Endothelial cell (in vitro differentiated cells): Measurements from ENCODE around the gene RAP2C. TPM values are rescaled to one million over a fixed set of nuclear protein-coding genes. Genes with fewer than 3 reads are reported as not detected.

Experiments used
- DNase-seq: peaks from one replicate; pipeline ENCODE4 v3.0.0; 2021; ENCODE audit warnings: low spot score
- H3K27ac Mint-ChIP-seq: one replicate; pipeline ENCODE4 v1.8.0; 2021; ENCODE audit warnings: mixed read lengths, inconsistent platforms; ENCODE audit not compliant: unreplicated experiment
- H3K27me3 Mint-ChIP-seq: one replicate; pipeline ENCODE4 v1.8.0; 2021; ENCODE audit warnings: mild to moderate bottlenecking, moderate library complexity, mixed read lengths, inconsistent platforms; ENCODE audit not compliant: unreplicated experiment
- H3K36me3 Mint-ChIP-seq: one replicate; pipeline ENCODE4 v1.8.0; 2021; ENCODE audit warnings: mild to moderate bottlenecking, low read depth, mixed read lengths, inconsistent platforms; ENCODE audit not compliant: unreplicated experiment
- H3K4me1 Mint-ChIP-seq: one replicate; pipeline ENCODE4 v1.8.0; 2021; ENCODE audit warnings: mild to moderate bottlenecking, mixed read lengths, inconsistent platforms; ENCODE audit not compliant: unreplicated experiment
- H3K4me3 Mint-ChIP-seq: one replicate; pipeline ENCODE4 v1.8.0; 2021; ENCODE audit warnings: mild to moderate bottlenecking, mixed read lengths, inconsistent platforms; ENCODE audit not compliant: unreplicated experiment
- H3K9me3 Mint-ChIP-seq: one replicate; pipeline ENCODE4 v1.8.0; 2021; ENCODE audit warnings: mixed read lengths, inconsistent platforms; ENCODE audit not compliant: unreplicated experiment
- total RNA-seq: library from RNA; stranded (reverse); fragmentation: NEBNext Ultra II Directional; extraction: Animal tissue kit (Norgen Biotek cat#: 25700); gene quantifications from one replicate; pipeline ENCODE4 v1.2.1, GENCODE V29; 2021; ENCODE audit not compliant: unreplicated experiment
- TF ChIP-seq, protein P1 (sequence below): fragments of 200-600 bp; sonication (generic); IDR thresholded peaks from one replicate; pipeline ENCODE4 v1.5.0; 2021; ENCODE audit warnings: antibody characterized with exemption; ENCODE audit not compliant: unreplicated experiment

The RAP2C gene
- total RNA-seq, 1 donor from 2014 or later, result 50.0 TPM

- H3K27ac Mint-ChIP-seq, result no peak overlapping the region
- TF ChIP-seq, protein P1, sequence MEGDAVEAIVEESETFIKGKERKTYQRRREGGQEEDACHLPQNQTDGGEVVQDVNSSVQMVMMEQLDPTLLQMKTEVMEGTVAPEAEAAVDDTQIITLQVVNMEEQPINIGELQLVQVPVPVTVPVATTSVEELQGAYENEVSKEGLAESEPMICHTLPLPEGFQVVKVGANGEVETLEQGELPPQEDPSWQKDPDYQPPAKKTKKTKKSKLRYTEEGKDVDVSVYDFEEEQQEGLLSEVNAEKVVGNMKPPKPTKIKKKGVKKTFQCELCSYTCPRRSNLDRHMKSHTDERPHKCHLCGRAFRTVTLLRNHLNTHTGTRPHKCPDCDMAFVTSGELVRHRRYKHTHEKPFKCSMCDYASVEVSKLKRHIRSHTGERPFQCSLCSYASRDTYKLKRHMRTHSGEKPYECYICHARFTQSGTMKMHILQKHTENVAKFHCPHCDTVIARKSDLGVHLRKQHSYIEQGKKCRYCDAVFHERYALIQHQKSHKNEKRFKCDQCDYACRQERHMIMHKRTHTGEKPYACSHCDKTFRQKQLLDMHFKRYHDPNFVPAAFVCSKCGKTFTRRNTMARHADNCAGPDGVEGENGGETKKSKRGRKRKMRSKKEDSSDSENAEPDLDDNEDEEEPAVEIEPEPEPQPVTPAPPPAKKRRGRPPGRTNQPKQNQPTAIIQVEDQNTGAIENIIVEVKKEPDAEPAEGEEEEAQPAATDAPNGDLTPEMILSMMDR, result no peak
Observed at GRCh38 chrX:132173647-132174046, 45.6 kb downstream of the RAP2C start.

DNA sequence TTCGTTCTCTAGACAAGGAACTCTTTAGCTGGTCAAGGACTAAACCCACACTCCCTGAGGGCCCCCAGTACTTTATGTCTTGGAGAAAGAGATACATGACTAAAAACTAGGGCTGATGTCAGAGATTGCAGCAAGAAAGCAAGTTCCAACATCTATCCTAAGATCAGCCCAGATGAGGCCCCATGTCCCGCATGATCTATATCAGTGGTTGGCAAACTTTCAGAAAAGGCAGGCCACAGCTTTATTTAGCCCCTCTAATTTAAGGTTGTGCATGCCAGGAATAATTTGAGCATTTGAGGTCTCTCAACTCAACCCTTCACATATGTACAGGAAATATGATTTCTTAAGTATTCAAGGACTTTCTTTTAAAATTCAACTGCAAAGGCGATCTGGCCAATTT lies 47.4 kb downstream of the RAP2C start:
- Mint-ChIP-seq H3K27ac (no peak overlapping the region), H3K36me3 (no peaks in the 10 kb centered on the region), H3K4me3 (no peak overlapping the region), H3K9me3 (no peaks in the 10 kb centered on the region), H3K27me3 (no peaks in the 10 kb centered on the region), H3K4me1 (no peaks in the 10 kb centered on the region)
- DNase-seq, result no peak
- TF ChIP-seq, protein P1, result no peak

More at GRCh38 chrX:132173647-132174046, 45.6 kb downstream of the RAP2C start:
- Mint-ChIP-seq H3K27me3 (no peaks in the 10 kb centered on the region), H3K9me3 (no peaks in the 10 kb centered on the region), H3K4me3 (no peak overlapping the region), H3K36me3 (no peaks in the 10 kb centered on the region), H3K4me1 (no peaks in the 10 kb centered on the region)
- no peak for DNase-seq

DNA sequence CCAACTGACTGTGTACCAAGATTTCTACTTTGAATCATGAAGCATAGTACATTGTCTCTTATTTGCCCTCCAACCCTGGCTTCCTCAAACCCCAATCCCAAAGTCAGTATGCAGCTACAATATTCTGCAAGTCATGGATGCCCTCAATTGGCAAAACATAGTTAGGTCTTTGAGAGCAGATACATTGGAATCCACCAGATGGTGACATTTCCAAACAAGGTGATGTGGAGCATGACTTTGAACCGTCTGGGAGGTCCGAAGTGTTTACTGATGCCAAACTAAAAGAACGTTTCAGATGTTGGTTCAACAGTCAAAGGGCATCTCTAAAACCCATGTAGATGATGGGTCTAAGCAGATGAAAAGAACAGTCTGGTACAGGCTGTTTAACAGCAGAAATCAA lies 47.8 kb downstream of the RAP2C start:
- no peak overlapping the region for H3K27ac Mint-ChIP-seq
- H3K4me1 Mint-ChIP-seq, result no peaks in the 10 kb centered on the region
- H3K27me3 Mint-ChIP-seq, result no peaks in the 10 kb centered on the region
- H3K9me3 Mint-ChIP-seq, result no peaks in the 10 kb centered on the region
- no peaks in the 10 kb centered on the region for H3K36me3 Mint-ChIP-seq
- TF ChIP-seq, protein P1, result no peak
- H3K4me3 Mint-ChIP-seq, result no peak overlapping the region
- DNase-seq, result no peak

DNA sequence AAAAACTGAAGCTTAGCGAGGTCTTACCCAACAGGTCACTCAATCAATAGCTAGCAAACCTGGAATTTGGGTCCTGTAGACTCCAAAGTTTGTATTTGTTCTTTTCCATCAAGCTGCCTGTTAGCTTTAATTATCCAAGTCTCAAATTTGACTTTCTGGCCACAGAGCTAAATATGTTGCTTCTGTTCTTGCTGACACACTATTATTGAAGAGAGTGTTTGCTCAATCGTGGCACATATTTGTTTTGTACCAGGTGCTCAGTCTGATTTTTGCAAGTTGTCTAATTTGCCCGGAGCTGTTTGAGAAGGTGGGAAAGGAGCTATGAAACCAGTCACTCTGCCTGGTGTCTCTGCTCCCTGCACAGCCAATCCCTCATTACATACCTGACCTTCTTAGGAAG lies 49.7 kb downstream of the RAP2C start:
- Mint-ChIP-seq H3K27me3 (no peaks in the 10 kb centered on the region), H3K4me3 (no peak overlapping the region), H3K36me3 (no peaks in the 10 kb centered on the region), H3K27ac (no peak overlapping the region), H3K4me1 (no peaks in the 10 kb centered on the region), H3K9me3 (no peaks in the 10 kb centered on the region)
- DNase-seq, result no peak
- TF ChIP-seq, protein P1, result no peak

DNA sequence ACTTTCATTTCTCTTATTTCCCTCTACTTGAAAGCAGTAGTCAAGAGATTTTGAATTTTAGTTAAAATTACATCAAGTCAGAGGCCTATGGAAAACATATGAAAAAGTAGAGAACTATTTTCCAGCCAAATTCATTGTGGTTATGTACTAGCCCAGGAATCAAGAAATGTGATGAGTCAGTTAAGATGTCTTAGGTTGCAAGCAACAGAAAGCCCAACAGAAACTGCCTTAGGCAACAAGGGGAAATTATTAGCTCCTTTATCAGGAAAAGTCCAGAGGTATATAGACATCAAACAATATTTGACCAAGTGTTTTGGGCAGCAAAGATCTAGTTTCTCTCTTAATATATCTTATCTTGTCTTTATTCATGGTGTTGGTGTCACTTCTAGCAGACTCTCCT lies 53.6 kb downstream of the RAP2C start:
- H3K4me1 Mint-ChIP-seq, result no peaks in the 10 kb centered on the region
- no peaks in the 10 kb centered on the region for H3K36me3 Mint-ChIP-seq
- no peak for DNase-seq

More for the DNA sequence above, 53.6 kb downstream of the RAP2C start:
- H3K9me3 Mint-ChIP-seq, result peaks cover 7% of the 10 kb centered on the region
- H3K4me3 Mint-ChIP-seq, result no peak overlapping the region
- peaks cover 1% of the 10 kb centered on the region for H3K27me3 Mint-ChIP-seq
- TF ChIP-seq, protein P1, result no peak
- H3K27ac Mint-ChIP-seq, result no peak overlapping the region
